Duodenal mucosa (tissue), 2 donors: Measurements from ENCODE around the gene LRSAM1.
A peak's percentile ranks its signal among the peaks of the same experiment; 100 is the strongest.

Experiments
- H3K27ac ChIP-seq: one replicate; pipeline ENCODE4 v1.7.0; 2013; ENCODE audit warnings: low read depth, low read length
- H3K27me3 ChIP-seq, 2 donors: one replicate each; pipeline ENCODE4 v1.7.0; 2013; ENCODE audit warnings: low read length in 2 of 2, control low read depth in 1 of 2; ENCODE audit not compliant: insufficient read depth in 2 of 2, control insufficient read depth in 1 of 2
- H3K36me3 ChIP-seq, 2 donors: one replicate each; pipeline ENCODE4 v1.7.0; 2013; ENCODE audit warnings: low read length in 2 of 2, control low read depth in 1 of 2; ENCODE audit not compliant: insufficient read depth in 2 of 2, control insufficient read depth in 1 of 2
- H3K4me1 ChIP-seq, 2 donors: one replicate each; pipeline ENCODE4 v1.7.0; 2013; ENCODE audit warnings: low read length in 2 of 2, control low read depth in 1 of 2; ENCODE audit not compliant: insufficient read depth in 2 of 2, control insufficient read depth in 1 of 2
- H3K4me3 ChIP-seq, 2 donors: one replicate each; pipeline ENCODE4 v1.7.0; 2013; ENCODE audit warnings: low read length in 2 of 2, low read depth in 1 of 2
- H3K9ac ChIP-seq, 2 donors: one replicate each; pipeline ENCODE4 v1.7.0; 2013; ENCODE audit warnings: low read length in 2 of 2, low read depth in 1 of 2
- H3K9me3 ChIP-seq, 2 donors: one replicate each; pipeline ENCODE4 v1.7.0; 2013; ENCODE audit warnings: low read length in 2 of 2, control low read depth in 1 of 2; ENCODE audit not compliant: control insufficient read depth in 1 of 2

Gene LRSAM1

DNA sequence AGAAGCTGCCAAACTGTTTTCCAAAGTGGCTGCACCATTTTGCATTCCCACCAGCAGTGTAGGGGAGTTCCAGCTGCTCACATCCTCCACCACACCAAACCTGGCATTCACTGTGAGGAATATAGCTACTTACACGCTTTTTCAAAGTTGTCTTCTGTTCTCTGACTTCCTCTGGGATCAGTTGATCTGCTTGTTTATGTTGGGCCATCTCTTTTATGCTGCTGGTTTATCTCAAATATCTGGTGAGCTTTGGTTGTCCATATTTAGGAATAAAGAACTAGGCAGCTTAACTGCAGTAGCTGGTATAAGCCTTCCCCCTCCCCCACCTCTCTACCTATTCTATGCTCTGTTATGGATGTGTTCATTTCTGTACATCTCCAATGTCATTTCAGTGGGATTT is 35.7 kb upstream of the LRSAM1 start:
- no peak overlapping the region for H3K27ac ChIP-seq
- no peaks in the 10 kb centered on the region for H3K9me3 ChIP-seq
- H3K27me3 ChIP-seq, result no peaks in the 10 kb centered on the region
- H3K4me3 ChIP-seq, result no peak overlapping the region
- no peaks in the 10 kb centered on the region for H3K4me1 ChIP-seq
- no peak overlapping the region for H3K9ac ChIP-seq
- peaks cover 0 to 9% of the 10 kb centered on the region in 2 donors for H3K36me3 ChIP-seq

DNA sequence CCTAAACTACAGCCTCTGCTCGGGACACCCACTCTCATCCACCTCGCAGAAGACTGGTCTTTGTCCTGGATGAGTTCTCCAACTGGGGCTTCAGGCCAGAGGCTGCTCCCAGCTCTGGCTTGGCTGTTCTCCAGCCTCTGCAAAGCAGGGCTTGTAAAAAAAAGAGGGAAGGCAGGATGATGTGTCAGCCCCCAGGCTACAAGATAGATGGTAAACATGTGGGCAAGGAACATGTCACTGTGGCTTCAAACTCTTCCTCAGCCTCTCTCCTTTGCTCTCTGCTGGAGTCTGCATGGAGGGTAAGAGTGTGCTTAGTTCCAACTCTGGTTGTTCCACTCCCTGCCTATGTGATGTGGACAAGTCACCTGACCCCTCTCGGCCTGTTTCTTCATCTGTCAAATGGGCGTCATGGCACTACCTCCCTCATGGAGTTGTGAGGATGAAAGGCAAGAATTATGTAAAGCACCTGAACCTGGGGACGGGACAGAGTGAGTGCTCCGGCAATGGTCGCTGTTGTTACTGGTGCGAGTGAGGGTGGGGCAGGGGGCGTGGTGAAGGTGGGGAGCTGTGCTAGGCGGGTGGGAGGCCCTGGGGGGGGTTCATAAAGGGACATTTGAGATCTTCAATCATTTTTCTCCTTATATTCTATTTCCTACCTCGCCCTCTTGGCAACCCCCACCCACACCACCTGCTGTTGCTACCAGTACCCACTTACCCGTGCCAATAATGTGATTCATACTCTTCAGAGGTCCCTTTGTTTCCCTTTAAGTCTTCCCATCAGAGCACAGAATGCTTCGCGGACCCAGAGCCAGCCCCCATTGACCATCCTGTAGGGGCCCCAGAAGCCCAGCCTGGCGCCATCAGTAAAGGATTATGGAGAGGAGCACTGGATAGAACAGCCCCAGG is 33.9 kb upstream of the LRSAM1 start:
- Histone ChIP-seq H3K27me3 (no peaks in the 10 kb centered on the region), H3K36me3 (peaks cover 0 to 9% of the 10 kb centered on the region in 2 donors), H3K4me3 (no peak overlapping the region), H3K27ac (no peak overlapping the region), H3K9ac (no peak overlapping the region), H3K4me1 (peaks cover 7 to 10% of the 10 kb centered on the region in 2 donors), H3K9me3 (no peaks in the 10 kb centered on the region)

DNA sequence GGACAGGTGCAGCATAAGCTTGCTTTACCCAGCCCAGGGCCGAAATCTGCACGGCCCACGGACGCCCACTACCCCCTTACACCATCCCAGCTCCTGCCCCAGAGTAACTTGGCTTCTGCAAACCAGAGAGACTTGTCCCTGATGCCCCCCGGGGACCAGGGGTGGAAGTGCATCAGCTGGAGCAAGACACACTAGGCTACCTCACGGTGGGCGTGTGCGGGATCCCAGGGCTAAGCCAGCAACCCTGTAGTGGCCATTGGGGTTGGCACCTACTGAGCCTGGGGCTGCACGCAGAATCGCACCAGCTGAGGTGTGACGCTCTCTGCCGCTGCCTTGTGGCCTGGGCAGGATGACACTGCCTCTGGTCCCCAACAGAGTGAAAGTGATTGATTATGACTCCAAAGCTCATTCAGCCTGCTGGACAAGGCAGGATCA is 33.3 kb upstream of the LRSAM1 start:
- Histone ChIP-seq H3K9me3 (no peaks in the 10 kb centered on the region), H3K27ac (no peak overlapping the region), H3K27me3 (no peaks in the 10 kb centered on the region), H3K4me1 (peaks cover 14 to 16% of the 10 kb centered on the region in 2 donors), H3K36me3 (peaks cover 0 to 9% of the 10 kb centered on the region in 2 donors), H3K4me3 (no peak overlapping the region), H3K9ac (no peak overlapping the region)

- Histone ChIP-seq H3K9ac (no peak overlapping the region), H3K4me3 (no peak overlapping the region), H3K9me3 (no peaks in the 10 kb centered on the region), H3K27me3 (no peaks in the 10 kb centered on the region), H3K27ac (no peak overlapping the region), H3K36me3 (peaks cover 0 to 9% of the 10 kb centered on the region in 2 donors), H3K4me1 (peaks cover 16 to 19% of the 10 kb centered on the region in 2 donors)
These were observed 32.0 kb upstream of the LRSAM1 start for GRCh38 chr9:127419348-127419747.

DNA sequence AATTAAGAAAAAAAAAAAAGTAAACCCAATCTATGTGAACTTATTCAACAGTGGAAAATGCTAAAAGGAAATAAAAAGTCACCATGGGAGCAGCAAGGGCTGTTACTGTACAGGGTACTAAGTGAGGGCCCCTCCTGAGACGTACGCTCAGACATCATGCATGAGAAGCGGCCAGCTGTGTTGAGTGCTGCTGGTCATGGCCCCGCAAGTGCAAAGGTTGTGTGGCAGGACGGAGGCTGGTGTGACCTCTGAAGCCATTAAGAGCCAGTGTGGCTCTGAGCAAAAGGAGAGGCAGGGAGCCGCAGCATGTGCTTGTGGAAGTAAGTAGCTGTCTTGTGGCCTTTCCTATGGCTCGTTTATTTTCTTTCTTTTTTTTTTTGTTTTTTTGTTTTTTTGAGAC is 30.3 kb upstream of the LRSAM1 start:
- no peak overlapping the region for H3K9ac ChIP-seq
- no peaks in the 10 kb centered on the region for H3K27me3 ChIP-seq
- peaks cover 25 to 27% of the 10 kb centered on the region in 2 donors for H3K4me1 ChIP-seq
- H3K9me3 ChIP-seq, result no peaks in the 10 kb centered on the region
- no peak overlapping the region for H3K27ac ChIP-seq
- H3K36me3 ChIP-seq, result peaks cover 0 to 9% of the 10 kb centered on the region in 2 donors
- no peak overlapping the region for H3K4me3 ChIP-seq

- Histone ChIP-seq H3K9ac (peak overlapping the region; percentile 76 to 88), H3K4me3 (peak overlapping the region; percentile 93 to 95), H3K4me1 (peaks cover 25 to 32% of the 10 kb centered on the region in 2 donors), H3K27ac (no peak overlapping the region), H3K9me3 (no peaks in the 10 kb centered on the region), H3K27me3 (no peaks in the 10 kb centered on the region), H3K36me3 (peaks cover 0 to 3% of the 10 kb centered on the region in 2 donors)
These were observed 29.1 kb upstream of the LRSAM1 start for GRCh38 chr9:127422133-127422782.

DNA sequence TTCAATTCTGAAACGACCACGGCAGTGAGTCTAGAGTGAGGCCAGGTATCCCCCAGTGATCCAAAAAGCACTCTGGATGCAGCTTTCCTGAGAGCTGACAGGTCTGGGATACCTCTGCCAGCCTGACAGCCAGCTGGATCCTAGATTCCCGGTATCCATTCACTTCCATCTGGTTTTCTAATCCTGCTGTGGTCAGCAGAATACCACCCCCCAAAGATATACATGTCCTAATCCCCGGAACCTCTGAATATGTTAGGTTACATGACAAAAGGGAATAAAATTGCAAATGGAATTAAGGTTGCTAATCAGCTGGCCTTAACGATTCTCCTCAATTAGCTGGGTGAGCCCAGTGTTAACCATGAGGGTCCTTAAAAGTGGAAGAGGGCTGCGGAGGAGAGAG is 28.5 kb upstream of the LRSAM1 start:
- peak overlapping the region; percentile 76 to 88 for H3K9ac ChIP-seq
- H3K27me3 ChIP-seq, result no peaks in the 10 kb centered on the region
- peak overlapping the region; percentile 93 to 95 for H3K4me3 ChIP-seq
- H3K9me3 ChIP-seq, result no peaks in the 10 kb centered on the region
- H3K27ac ChIP-seq, result no peak overlapping the region
- H3K4me1 ChIP-seq, result peaks cover 25 to 32% of the 10 kb centered on the region in 2 donors
- peaks cover 0 to 3% of the 10 kb centered on the region in 2 donors for H3K36me3 ChIP-seq

DNA sequence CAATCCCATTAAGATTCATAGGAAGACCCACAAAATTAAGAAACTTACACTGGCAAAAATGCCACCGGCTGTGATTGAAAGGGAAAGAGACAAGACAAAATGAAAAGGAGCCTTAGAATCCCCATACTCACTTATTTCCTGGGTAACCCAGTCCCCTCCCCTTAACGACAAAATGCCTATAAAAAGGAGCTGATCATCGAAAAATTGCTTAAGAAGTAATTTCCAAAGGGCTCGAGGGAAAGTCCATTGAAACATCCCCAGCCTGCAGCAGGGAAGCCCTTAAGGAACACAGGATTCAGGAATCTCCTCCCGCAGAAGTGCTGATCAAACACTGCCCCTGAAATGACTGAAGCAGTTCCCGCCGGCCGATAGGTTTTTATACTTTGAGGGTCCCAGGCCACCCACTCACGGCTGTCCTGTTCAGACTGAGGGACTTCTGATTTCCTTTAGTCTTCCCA is 27.8 kb upstream of the LRSAM1 start:
- no peaks in the 10 kb centered on the region for H3K9me3 ChIP-seq
- peak overlapping the region; percentile 76 to 88 for H3K9ac ChIP-seq
- H3K4me3 ChIP-seq, result peak overlapping the region; percentile 93 to 95
- peaks cover 25 to 32% of the 10 kb centered on the region in 2 donors for H3K4me1 ChIP-seq
- peak overlapping the region; percentile 79 for H3K27ac ChIP-seq
- peaks cover 0 to 4% of the 10 kb centered on the region in 2 donors for H3K36me3 ChIP-seq
- no peaks in the 10 kb centered on the region for H3K27me3 ChIP-seq

DNA sequence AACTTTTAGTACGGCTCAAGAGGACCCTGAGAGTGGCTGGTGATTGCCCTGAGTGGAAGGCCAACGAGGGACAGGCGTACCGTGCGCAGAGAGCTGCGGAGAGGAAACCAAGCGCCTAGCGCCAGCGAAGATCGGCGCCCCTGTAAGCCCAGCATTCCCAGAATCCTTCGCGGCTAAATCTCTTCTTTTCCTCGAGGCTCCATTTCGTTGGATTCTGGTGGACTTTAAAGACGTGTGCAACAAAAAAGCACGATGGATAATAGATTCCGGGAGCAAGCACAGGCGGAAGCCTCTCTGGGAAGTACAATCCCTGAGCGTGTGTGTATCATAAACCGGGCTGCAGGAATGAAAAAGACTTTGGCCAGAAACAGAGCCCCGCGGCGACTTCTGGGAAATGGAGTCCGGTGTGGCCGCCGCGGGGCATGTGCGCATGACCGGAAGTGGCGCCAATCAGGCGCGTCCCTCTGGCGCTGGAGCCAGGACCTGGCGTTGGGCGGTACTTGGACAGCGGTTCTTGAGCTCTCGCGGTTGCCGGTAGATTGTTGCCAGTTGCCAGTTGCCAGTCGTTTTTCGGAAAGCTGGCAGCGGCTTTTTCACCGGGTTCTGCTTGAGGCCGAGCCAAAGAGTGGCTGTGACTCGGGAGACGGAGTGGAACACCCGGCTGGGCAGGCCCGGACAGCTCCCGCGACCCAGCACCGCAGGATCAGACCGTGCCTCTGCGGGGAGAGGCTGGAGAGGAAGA is 27.2 kb upstream of the LRSAM1 start, which contains the start of gene ZNF79:
Gene ZNF79, plus strand, starts transcription at position 449 of the 742 bp plus-strand sequence. CDS start 406 bp downstream, outside the sequence.
- Histone ChIP-seq H3K4me1 (peaks cover 25 to 32% of the 10 kb centered on the region in 2 donors), H3K36me3 (peaks cover 0 to 9% of the 10 kb centered on the region in 2 donors), H3K9ac (peak within 1 kb of the TSS; percentile 76 to 88), H3K27ac (peak within 1 kb of the TSS; percentile 79), H3K9me3 (no peaks in the 10 kb centered on the region), H3K27me3 (no peaks in the 10 kb centered on the region), H3K4me3 (peak within 1 kb of the TSS; percentile 93 to 95)
